GM19240 (cell line): Measurements from ENCODE around the gene AHDC1.
"Not testable (repeated sequence)": the region's sequence is repeated elsewhere in the genome, so short reads cannot be mapped to it uniquely, and the experiment has no call there.

ENCODE experiments used
- DNase-seq: peaks from one replicate; pipeline ENCODE4 v3.0.0; 2011; ENCODE audit warnings: low spot score; ENCODE audit not compliant: insufficient read length

AHDC1 gene

DNA sequence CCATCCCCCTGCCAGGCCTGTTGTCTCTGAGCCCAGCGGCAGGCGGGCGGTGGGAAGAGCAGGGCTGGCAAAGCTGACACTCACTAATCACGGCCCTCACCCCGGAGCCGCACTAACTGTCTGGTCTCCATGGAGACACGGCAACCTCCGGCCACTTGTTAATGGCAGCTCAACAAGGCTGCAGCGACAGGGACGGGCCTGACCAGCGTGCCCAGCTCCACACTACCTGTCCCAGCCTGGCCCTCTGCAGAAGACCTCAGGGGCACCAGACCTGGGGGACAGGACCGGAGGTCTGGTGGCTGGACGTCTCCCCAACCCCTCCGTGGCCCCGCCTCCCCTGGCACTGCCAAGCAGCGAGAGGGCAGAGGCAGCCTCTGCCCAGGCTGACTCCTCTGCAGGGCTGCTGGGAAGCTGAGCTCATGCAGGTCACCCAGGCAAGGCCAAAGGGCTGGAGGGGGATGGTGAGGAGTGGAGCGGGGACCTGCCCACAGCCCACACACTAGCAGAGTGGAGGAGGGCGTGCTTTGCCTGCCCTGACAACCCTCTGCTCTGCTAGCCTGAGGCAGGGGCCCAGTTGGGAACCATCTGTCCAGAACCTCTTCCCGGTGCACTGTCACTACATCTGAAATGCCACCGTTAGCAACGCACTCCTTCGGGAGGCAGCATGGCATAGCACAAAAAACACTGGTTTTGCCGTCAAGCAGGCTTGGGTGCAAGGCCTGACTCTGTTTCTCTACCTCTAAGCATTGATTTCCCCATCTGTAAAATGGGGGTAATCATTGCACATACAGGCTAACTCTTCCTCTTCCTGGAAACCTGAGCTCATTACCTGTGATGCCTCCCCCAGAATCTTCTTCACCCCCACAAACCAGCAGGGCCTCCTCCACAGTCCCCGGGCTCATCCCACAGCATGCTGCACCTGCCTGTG lies 84.3 kb downstream of the AHDC1 start:
- DNase-seq = no peak

DNA sequence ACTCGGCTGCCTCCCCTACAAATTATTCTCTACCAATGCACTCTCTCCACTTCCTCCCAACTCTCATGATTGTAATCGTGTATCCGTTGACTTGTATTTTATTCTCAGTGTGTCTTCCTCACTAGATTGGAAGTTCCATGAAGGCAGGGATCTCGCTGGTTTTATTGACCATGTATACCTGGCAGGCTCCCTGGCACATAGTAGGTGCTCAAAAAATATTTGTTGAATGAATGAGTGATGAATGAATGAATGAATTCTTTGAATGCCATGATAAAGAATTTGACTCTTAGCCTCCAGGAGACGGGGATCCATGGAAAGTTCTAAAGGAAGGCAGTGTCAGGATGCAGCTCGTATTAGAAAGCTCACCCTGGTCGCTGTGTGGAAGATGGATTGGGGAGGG lies 85.1 kb downstream of the AHDC1 start:
- DNase-seq = no peak

DNA sequence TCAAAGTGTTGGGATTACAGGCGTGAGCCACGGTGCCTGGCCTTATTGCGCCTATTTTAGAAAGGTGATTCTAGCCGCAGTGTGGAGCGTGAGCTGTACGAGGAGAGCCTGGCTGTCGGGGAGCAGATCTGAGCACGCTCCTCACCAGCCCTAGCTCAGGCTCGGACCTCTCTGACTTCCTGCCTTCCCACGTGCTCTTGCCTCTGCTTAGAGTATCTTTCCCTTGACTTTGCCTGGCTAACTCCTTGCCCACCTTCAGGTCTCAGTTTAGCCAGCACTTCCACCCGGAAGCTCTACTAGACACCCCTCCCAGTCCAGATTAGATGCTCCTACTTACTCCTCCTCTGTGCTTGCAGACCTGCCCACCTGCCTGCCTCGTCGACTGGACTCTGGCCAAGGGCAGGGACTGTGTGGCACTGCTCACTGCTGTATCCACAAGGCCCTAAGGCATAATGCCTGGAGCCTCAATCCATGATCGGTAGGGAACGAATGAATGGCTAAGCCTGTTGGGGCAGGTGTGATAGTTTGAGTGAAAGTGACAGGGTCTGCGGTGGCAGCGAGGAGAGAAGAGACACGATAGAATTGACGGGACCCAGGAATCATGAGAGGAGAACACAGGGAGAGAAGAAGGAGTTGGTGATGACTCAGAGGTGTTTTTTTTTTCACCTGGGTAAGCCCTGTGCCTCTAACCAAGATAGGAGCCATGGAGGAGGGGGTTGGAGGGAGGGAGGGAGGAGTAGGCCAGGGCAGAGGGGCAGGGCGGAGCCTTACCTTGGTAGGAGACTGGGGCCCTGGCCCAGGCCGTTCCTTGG lies 85.8 kb downstream of the AHDC1 start:
- DNase-seq = no peak

DNA sequence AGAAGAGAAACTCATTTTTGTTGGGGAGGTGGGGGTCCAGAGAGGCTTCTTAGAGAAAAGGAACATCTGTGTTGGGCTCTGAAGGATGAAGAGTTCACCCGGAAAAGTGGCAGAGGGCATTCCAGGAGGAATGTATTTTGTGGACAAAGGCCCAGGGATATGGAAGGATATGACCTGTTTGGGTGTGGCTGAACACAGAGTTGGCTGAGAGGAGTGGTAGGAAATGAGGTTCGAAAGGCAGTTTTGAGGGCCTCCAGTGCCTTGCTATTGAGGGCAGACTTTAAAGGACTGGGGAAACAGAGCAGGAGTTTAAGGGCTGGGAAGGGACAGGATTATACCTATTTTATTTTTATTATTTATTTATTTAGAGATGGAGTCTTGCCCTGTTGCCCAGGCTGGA lies 86.6 kb downstream of the AHDC1 start:
- DNase-seq = no peak

DNA sequence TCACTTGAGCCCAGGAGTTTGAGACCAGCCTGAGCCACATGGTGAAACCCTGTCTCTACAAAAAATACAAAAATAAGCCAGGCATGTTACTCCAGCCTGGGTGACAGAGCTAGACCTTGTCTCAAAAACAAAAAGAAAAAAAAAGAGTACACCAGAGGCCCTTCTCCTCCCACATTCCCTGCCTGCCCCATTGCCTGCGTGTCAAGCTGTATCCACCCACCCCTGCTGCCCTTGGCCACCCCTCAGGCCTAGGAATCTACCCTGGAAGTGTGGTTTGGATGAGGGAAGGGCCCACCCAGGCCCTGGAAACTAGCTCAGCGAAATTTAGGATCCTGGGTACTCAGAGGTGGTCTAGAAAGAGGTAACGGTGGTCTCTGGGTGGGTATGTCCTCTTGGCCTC lies 88.3 kb downstream of the AHDC1 start:
- DNase-seq = no peak

DNA sequence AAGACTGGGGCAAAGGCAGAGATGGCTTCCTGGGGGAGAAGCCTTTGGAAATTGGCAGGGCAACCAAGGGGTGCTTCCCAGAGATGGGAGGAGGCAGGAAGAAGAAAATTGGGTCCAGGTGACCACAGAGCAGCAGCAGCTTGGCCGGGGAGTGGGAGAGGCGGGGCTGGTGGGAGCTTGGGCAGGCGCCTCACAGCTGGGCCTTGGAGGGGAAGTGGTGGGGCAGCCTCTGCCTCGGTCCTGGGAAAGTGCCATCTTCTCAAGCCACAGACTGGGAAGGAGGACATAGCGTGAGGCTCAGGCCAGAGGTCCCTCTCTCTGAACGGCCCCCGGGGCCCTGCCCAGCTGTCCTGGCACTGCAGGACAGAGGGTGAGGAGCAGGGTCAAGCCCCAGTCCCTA lies 90.0 kb downstream of the AHDC1 start:
- no peak for DNase-seq

DNA sequence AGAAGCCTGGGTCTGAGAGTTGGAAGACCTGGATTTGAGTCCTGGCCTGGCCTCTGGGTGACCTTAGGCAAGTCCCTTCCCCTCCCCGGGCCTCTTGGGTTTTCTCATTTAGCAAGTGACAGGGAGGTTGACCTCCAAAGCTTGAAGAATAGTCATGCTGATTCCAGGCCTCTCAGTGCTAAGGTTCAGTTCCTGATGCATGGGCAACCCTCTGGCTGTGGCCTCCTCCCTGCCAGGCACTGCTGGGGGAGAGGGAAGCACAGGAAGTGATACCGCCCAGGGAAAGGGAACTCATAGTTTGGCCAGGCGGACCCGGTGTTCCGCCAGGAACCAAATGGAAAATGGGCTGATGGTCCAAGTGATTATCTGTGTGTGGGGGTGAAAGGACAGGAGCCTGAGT lies 90.4 kb downstream of the AHDC1 start:
- no peak for DNase-seq

DNA sequence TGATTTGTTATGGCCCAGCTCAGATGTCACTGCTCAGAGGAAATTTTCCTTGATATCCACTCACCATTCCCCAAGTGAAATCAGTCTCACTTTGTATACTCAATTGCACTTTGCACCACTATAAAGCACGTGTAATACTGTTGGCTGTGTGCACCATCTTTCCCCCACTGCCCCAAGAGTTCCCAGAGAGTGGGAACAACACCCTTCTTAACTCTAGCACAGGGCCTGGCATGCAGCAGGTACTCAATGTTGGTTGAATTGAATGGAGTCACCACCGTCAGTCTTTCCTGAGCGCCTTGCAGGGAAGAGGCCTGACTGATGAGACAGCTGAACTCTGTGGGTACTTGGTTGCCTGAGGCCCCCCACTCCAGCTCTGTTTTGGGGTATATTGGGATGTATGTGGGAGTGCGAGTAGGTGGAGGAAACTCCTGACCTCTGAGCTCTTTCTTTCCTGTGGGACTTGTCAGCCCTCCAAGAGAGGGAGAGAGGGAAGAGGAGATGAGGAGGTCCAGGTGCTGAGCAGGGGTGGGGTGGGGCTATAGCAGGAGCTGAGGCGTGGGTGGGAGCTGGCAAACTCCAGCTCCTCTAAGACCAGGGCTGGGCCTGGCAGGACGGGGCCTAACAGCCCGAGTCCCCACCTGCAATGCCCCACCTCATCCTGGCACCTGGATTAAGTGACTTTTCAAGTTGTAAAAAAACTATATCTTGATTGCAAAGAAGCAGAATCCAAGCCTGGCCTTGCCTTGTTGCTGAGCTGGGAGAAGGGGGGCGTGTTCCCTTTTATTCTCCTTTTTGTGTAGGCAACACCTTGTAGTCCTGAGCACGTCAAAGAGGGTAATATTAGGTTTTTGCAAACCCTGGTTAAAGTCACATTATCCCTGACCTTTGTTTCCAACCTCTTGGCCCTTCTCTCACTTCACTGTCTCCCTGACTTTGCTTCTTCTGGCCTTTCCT lies 94.5 kb downstream of the AHDC1 start:
- DNase-seq = no peak

DNA sequence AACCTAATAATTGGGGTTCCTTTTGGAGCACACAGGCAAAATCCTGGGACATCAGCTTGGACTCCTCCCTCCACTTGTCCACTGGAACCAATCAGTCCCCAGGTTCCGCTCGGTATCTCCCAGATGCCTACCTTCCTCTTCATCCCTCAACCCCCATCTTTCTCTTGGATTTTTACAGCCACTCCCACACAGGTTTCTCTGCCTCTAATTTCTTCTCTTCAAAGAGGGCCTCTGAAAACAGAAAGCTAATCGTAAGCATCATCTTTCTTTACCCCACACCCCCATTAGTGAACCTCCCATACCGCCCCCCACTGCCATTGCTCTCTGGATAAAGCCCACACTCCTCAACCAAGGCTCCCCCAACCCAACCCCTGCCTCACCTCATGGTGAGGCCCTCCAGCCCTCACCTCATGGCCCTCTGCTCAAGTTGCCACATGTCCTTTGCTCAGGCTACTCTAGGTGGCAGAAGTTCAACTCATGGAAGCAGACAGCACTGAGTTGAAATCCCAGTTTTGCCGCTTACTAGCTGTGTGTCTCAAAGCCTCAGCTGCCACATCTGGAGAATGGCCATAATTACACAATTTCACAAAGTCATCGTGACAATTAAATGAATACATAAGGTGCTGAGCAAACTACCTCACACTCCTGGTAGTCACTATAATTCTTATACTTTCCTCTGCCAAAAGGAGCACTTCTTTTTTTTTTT lies 95.8 kb downstream of the AHDC1 start:
- no peak for DNase-seq

DNA sequence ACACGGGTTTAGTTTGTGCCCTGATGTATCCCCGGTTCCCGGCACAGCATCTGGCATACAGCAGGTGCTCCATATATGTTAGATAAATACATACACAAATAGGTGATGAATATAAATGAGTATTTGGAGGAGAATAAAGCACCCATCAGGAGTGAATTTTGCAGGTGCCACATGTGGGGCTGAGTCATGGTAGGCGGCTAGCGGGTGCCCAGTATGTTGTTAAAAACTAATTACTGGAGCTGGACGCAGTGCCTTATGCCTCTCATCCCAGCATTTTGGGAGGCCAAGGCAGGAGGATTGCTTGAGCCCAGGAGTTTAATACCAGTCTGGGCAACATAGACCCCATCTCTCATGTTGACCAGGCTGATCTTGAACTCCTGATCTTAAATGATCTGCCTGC lies 97.2 kb downstream of the AHDC1 start:
- no peak for DNase-seq

DNA sequence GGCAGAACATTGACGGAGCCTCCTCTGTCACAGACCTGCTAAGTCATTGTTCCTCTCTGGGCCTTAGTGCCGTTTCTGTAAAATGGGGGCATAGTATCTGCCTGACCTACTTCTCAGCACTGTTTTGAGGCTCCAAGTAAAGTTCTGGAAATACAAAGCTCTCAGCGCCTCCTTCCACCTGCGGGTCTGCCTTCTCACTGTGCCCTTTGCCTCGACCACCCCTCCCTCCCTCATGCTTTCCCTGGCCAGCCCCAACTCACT lies 98.6 kb downstream of the AHDC1 start:
- DNase-seq = no peak

DNA sequence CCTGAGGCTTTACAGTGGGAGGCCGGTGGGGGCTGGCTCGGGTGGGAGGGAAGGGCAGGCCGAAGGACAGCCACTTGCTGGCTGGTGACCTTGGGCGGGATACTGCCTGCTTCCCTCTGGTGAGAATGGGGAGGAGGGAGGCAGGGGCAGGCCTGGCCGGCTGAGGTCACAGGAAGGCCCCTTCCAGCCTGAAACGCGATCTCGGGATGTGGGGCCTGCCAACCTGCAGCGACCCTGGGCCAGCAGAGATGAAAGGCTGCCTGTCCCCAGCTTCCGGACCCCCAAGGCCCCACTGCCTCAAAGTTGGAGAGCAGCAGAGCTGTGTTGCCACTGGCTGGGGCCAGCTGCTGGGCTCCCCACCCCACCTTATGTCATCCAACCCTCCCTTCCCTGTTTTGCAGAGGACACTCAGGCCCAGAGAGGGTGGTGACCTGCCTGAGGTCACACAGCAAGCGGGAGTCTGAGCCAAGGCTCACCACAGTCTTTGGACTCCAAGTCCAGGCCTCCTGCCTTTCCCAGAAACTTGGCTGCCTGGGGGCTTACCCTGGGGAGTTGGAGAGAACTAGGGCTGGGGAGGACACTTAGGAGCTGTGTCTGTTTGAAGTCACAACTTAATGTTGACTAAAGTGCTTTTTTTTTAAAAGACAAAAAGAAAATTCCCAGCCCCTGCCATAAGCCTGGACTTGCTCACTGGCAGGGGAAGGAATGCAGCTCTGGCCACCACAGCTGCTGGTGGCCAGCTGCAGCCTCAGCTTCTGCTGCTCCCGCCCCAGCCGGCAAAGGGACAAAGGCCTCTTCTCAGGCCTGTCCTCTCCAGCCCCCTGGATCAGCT lies 99.1 kb downstream of the AHDC1 start:
- no peak for DNase-seq

DNA sequence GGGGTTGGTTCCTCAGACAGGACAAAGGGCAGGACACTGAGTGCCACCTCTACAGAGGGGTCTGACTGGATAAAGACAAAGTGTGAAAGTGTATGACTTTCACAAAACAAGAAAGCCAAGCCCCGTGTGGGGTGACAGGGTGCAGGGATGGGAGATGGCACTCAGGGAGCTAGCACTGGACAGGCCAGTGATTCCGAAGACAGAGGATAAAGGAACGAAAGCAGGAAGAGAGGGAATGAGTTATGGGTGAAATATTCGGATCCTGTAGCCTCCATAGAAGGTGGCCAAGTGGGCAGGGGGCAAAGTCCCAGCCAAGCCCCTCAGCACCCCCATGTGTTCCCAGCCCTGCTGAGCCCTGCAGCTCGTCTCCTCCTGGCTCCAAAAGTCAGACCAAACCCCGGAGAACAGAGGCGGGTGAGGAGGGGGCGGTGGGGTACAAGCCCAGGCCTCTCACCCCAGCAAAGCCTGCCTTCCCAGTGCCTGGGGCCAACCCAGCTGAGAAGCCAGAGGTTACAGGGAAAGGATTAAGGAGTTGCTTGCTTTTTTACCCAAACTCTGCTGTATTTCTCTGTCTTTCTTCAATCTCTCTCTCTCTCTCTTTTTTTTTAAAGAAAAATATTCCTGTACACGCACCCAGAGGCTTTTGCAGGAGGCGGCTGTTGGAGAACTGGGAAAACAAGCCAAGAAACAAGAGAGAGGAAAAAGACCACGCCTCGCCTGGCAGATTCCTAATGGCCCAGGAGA lies 99.9 kb downstream of the AHDC1 start:
- DNase-seq = no peak

DNA sequence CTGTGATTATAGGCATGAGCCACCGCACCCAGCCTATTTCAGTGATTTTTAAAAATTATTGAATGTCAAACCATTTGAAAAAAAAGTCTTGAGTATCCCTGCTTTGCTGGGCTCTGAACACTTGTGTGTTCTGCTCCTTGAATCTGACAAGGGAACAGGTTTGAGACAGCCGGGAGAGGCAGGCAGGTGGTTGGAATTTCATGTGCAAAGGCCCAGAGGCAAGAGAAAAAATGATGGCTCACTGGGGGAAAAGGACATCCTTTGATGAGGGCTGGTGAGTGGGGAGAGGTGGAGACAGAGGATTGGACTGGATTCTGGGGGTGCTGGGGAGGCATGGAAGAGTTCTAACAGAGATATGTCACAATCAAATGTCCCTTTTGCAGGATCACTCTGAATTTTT lies 100.9 kb downstream of the AHDC1 start:
- no peak for DNase-seq

DNA sequence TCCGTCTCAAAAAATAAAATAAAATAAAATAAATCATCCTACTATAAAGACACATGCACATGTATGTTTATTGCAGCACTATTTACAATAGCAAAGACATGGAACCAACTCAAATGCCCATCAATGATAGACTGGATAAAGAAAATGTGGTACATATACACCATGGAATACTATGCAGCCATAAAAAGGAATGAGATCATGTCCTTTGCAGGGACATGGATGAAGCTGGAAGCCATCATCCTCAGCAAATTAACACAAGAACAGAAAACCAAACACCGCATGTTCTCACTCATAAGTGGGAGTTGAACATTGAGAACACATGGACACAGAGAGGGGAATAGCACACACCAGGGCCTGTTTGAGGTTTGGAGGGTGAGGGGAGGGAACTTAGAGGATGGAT lies 102.8 kb downstream of the AHDC1 start:
- not testable (repeated sequence) for DNase-seq

DNA sequence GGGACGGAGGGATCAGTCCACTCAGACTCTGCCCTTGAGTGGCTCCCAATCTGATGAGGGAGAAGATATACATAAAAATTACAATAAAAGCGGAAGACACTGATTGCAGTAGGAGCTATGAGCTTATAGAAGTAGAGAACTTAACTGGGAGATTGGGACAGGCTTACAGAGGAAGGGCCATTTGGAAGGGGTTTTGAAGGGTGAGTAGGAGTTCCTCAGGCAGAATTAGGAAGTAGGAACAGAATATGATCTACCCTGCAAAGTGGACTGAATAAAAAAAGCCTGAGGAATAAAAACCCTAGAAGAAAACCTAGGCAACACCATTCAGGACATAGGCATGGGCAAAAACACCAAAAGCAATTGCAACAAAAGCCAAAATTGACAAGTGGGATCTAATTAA lies 104.8 kb downstream of the AHDC1 start:
- no peak for DNase-seq

DNA sequence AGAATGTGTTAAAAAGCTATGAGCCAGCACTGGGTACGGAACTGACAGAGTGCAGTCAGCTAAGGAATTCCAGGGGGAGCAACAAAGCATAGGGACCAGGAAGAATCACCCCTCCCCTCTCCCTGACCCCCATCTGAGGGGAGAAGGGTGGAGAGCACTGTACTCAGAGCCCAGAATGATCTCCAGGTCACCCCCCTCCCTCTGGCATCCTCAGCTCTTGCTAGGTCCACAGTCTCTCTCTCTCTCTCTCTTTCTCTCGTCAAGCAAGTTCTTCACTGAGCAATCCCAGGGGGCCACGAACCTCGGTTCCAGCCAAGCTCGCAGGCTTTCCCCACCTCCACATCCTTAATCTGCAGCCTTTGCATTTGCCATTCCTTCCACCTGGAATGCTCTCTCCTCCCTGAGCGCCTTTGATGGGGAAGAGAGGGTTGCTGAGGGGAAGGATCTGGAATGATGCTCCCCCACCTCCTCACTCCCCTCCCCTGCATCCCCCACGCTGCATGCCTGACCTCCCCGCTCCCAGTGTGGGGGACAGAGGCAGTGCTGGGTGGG lies 107.3 kb downstream of the AHDC1 start:
- no peak for DNase-seq

DNA sequence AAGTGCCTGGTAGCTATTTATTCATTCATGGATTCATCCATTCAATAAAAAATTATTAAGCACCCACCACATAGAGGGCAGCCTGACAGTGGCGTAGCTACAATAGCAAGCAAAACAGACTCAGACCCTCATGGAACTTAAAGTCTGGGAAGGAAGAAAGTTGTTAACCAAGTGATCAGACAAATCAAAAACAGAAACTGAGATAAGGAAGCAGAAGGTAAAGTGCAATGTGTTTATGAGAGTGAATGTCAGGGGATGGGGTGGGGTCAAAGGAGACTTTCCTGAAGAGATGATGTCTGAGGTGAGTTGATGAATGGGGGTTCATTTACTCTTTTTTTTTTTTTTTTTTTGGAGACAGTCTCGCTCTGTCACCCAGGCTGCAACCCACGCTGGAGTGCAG lies 111.1 kb downstream of the AHDC1 start:
- DNase-seq = no peak
